RKO (cell line): ENCODE measurements around the gene RAPGEF2.
"Not testable (repeated sequence)": the region's sequence is repeated elsewhere in the genome, so short reads cannot be mapped to it uniquely, and the experiment has no call there.

Experiments used
- DNase-seq: peaks from one replicate; pipeline ENCODE4 v3.0.0-alpha.2; 2016; ENCODE audit warnings: low spot score

Gene RAPGEF2

GRCh38 chr4:159240046-159240445, 137.2 kb downstream of the RAPGEF2 start:
- no peak for DNase-seq

- no peak for DNase-seq
Observed at GRCh38 chr4:159240687-159241086, 137.8 kb downstream of the RAPGEF2 start.

- DNase-seq, result no peak
Observed at GRCh38 chr4:159242427-159242826, 139.5 kb downstream of the RAPGEF2 start.

GRCh38 chr4:159248384-159249178, 145.7 kb downstream of the RAPGEF2 start:
- no peak for DNase-seq

- DNase-seq, result no peak
Observed at GRCh38 chr4:159250751-159251325, 148.0 kb downstream of the RAPGEF2 start.

GRCh38 chr4:159251580-159251979, 148.7 kb downstream of the RAPGEF2 start:
- not testable (repeated sequence) for DNase-seq

- no peak for DNase-seq
Observed at GRCh38 chr4:159252491-159252890, 149.6 kb downstream of the RAPGEF2 start.

GRCh38 chr4:159256037-159256436, 153.2 kb downstream of the RAPGEF2 start:
- DNase-seq, result no peak

- DNase-seq, result no peak
Observed at GRCh38 chr4:159258889-159259560, 156.1 kb downstream of the RAPGEF2 start.

- no peak for DNase-seq
Observed at GRCh38 chr4:159264057-159264456, 161.2 kb downstream of the RAPGEF2 start.

- DNase-seq, result no peak
Observed at GRCh38 chr4:159266981-159267868, 164.3 kb downstream of the RAPGEF2 start.

GRCh38 chr4:159267869-159268285, 165.0 kb downstream of the RAPGEF2 start:
- no peak for DNase-seq

- no peak for DNase-seq
Observed at GRCh38 chr4:159268607-159269006, 165.7 kb downstream of the RAPGEF2 start.

GRCh38 chr4:159269116-159269515, 166.2 kb downstream of the RAPGEF2 start:
- no peak for DNase-seq

GRCh38 chr4:159269956-159270355, 167.1 kb downstream of the RAPGEF2 start:
- DNase-seq, result no peak

- no peak for DNase-seq
Observed at GRCh38 chr4:159271856-159272255, 169.0 kb downstream of the RAPGEF2 start.

GRCh38 chr4:159272273-159273140, 169.6 kb downstream of the RAPGEF2 start:
- DNase-seq, result no peak

GRCh38 chr4:159273141-159273438, 170.2 kb downstream of the RAPGEF2 start:
- no peak for DNase-seq

GRCh38 chr4:159273841-159274240, 171.0 kb downstream of the RAPGEF2 start:
- no peak for DNase-seq

GRCh38 chr4:159278399-159278798, 175.5 kb downstream of the RAPGEF2 start:
- no peak for DNase-seq

GRCh38 chr4:159279084-159279483, 176.2 kb downstream of the RAPGEF2 start:
- DNase-seq, result no peak
